ENCODE measurements around the gene ATG2A. TPM values are rescaled to one million over a fixed set of nuclear protein-coding genes. Genes with fewer than 3 reads are reported as not detected.

Gene ATG2A
- total RNA-seq, 1 experiment from 2014 or later = 28.8 TPM

GRCh38 chr11:64947208-64947814 is 30.3 kb upstream of the ATG2A start:
- POLR2A ChIA-PET = no interaction called here
- in situ Hi-C loops (cut with HindIII; ENCODE audit: low pct_unique_long_range_greater_than_20kb, low sequenced_read_pairs) = no loop called here
- no peak for DNase-seq (ENCODE audit: low read depth, low spot score)

GRCh38 chr11:64936539-64936938 is 19.5 kb upstream of the ATG2A start:
- ATAC-seq = no peak
- Histone ChIP-seq H3K36me3 (ENCODE audit: control insufficient read depth, insufficient read depth, low read length) (no peaks in the 10 kb centered on the region), H3K9me3 (ENCODE audit: control insufficient read depth, insufficient read depth, low read depth, low read length) (no peaks in the 10 kb centered on the region), H3K4me3 (ENCODE audit: low read depth in 2 of 2, low read length in 2 of 2) (no peak overlapping the region), H3K4me1 (ENCODE audit: control insufficient read depth, insufficient read depth, low read length) (no peaks in the 10 kb centered on the region), H3K27ac (ENCODE audit: low read length) (no peak overlapping the region), H3K27me3 (ENCODE audit: control insufficient read depth, insufficient read depth, low read length) (no peaks in the 10 kb centered on the region)
- intact Hi-C loops (cut with micrococcal nuclease; ENCODE audit: unreplicated experiment) (no loop called here), in situ Hi-C loops (cut with HindIII; ENCODE audit: low pct_unique_long_range_greater_than_20kb, low sequenced_read_pairs) (no loop called here)
- BruUV-seq (replicated peaks) = no TSS peak
- TF ChIP-seq SIN3A (IDR thresholded peaks at IDR 0.05; ENCODE audit: borderline replicate concordance, insufficient read depth, low read depth, low read length) (no peak), CTCF (IDR thresholded peaks at IDR 0.05) (no peak), TCF7L2 (IDR thresholded peaks at IDR 0.05; ENCODE audit: low read depth, low read length) (no peak), POLR2AphosphoS5 (IDR thresholded peaks at IDR 0.05; ENCODE audit: low read depth, low read length) (no peak), REST (IDR thresholded peaks at IDR 0.05; ENCODE audit: insufficient read depth in 1 of 2, low read depth in 2 of 2, low read length in 1 of 2) (no peak)
- no peak for DNase-seq (ENCODE audit: low read depth, low spot score)
- ChIA-PET CTCF (interaction anchor here (1.2 kb wide), 1 partner anchor 48 kb away, joined by 5 read pairs; no protein-coding TSS in a partner anchor), POLR2A (no interaction called here)

More at GRCh38 chr11:64947208-64947814, 30.3 kb upstream of the ATG2A start:
- intact Hi-C loops (cut with micrococcal nuclease; ENCODE audit: unreplicated experiment) = no loop called here
- H3K9me3 ChIP-seq (ENCODE audit: control insufficient read depth, insufficient read depth, low read depth, low read length) = no peaks in the 10 kb centered on the region
- ATAC-seq = no peak
- no TSS peak for BruUV-seq (replicated peaks)
- H3K36me3 ChIP-seq (ENCODE audit: control insufficient read depth, insufficient read depth, low read length) = no peaks in the 10 kb centered on the region
- CTCF ChIA-PET = no interaction called here
- no peaks in the 10 kb centered on the region for H3K4me1 ChIP-seq (ENCODE audit: control insufficient read depth, insufficient read depth, low read length)
- no peaks in the 10 kb centered on the region; the same call in 1 of the 2 replicates for H3K27me3 ChIP-seq (ENCODE audit: control insufficient read depth, insufficient read depth, low read length)
- TF ChIP-seq POLR2AphosphoS5 (IDR thresholded peaks at IDR 0.05; ENCODE audit: low read depth, low read length) (no peak), CTCF (IDR thresholded peaks at IDR 0.05) (no peak), SIN3A (IDR thresholded peaks at IDR 0.05; ENCODE audit: borderline replicate concordance, insufficient read depth, low read depth, low read length) (no peak), TCF7L2 (IDR thresholded peaks at IDR 0.05; ENCODE audit: low read depth, low read length) (no peak), REST (IDR thresholded peaks at IDR 0.05; ENCODE audit: insufficient read depth in 1 of 2, low read depth in 2 of 2, low read length in 1 of 2) (no peak)
- no peak overlapping the region for H3K4me3 ChIP-seq (ENCODE audit: low read depth in 2 of 2, low read length in 2 of 2)
- H3K27ac ChIP-seq (ENCODE audit: low read length) = no peak overlapping the region

Measured in Panc1 (cell line).